Adrenal gland (tissue), 12 donors: ENCODE results near the gene KCNA2. TPM values are rescaled to one million over a fixed set of nuclear protein-coding genes. Genes with fewer than 3 reads are reported as not detected.

Experiments
- DNase-seq, 7 donors: peaks; one replicate each; pipeline ENCODE4 v3.0.0-alpha.2; 2019 to 2020
- H3K27ac ChIP-seq, 5 donors: fragments of 200-600 bp; sonication (generic) in 4 of 5; 1 replicate in 3 of 5; 2 replicates in 2 of 5; pipeline versions ENCODE4 v1.5.1 to v1.8.0; 2016 to 2020; ENCODE audit warnings: mild to moderate bottlenecking in 1 of 5
- H3K27me3 ChIP-seq: fragments of 200-600 bp; 2 replicates; pipeline ENCODE4 v1.8.0; 2021
- H3K36me3 ChIP-seq, 2 donors: fragments of 200-600 bp; replicated peaks in 1 of 2; 1 replicate in 1 of 2; 2 replicates in 1 of 2; pipeline versions ENCODE4 v1.5.1 to v1.8.0; 2018 to 2022
- H3K4me1 ChIP-seq, 2 donors: fragments of 200-600 bp; replicated peaks in 1 of 2; 1 replicate in 1 of 2; 2 replicates in 1 of 2; pipeline versions ENCODE4 v1.5.1 to v1.8.0; 2018 to 2021
- H3K4me3 ChIP-seq, 4 donors: fragments of 200-600 bp; sonication (generic) in 3 of 4; one replicate each; pipeline ENCODE4 v1.5.1; 2016 to 2018
- H3K9me3 ChIP-seq, 3 donors: fragments of 200-600 bp; sonication (generic) in 1 of 3; replicated peaks in 1 of 3; 1 replicate in 2 of 3; 2 replicates in 1 of 3; pipeline versions ENCODE4 v1.5.1 to v1.8.0; 2016 to 2021
- CTCF ChIP-seq, 6 experiments: fragments of 450-650 bp in 4 of 6; fragments of 200-600 bp in 2 of 6; sonication (generic) in 1 of 6; IDR thresholded peaks; 1 replicate in 5 of 6; 2 replicates in 1 of 6; pipeline versions ENCODE4 v1.5.1 to v1.8.0; 2016 to 2021; ENCODE audit warnings: antibody characterized with exemption in 6 of 6, mild to moderate bottlenecking in 2 of 6, moderate library complexity in 1 of 6
- POLR2A ChIP-seq, 2 donors: fragments of 450-650 bp; IDR thresholded peaks; one replicate each; pipeline ENCODE4 v1.6.1; 2017; ENCODE audit warnings: antibody characterized with exemption in 2 of 2, mild to moderate bottlenecking in 2 of 2, moderate library complexity in 1 of 2
- WGBS, 4 donors: extraction: QIAGEN DNeasy Blood & Tissue Kit in 2 of 4; methylation state at CpG; one replicate each; pipeline versions ENCODE4 v1.1.5 to v1.1.7; 2013 to 2017; 5-methylcytosine and 5-hydroxymethylcytosine counted together
- intact Hi-C, 2 donors: fragments of 100-400 bp; cut with DNase I; formaldehyde crosslinking; loops; one replicate each; pipeline versions ENCODE4 v1.14.1 to v1.15.0; 2022 to 2023
- polyA plus RNA-seq, 3 donors: library from polyadenylated mRNA; stranded (reverse); fragments of 200-250 nt in 2 of 3; fragments of 350-450 nt in 1 of 3; fragmentation: Illumina TruSeq in 1 of 3; extraction: RNeasy Lipid Tissue Mini Kit (QIAGEN cat#74804) in 1 of 3; gene quantifications; one replicate each; pipeline ENCODE4 v1.2.3, GENCODE V29; 2013 to 2014
- total RNA-seq, 9 donors: library from RNA; depleted of rRNA in 4 of 9; stranded (reverse); fragments of >200 nt in 4 of 9; fragments of 120-200 nt in 1 of 9; fragmentation: NEBNext Ultra II Directional in 1 of 9; extraction: Animal tissue kit (Norgen Biotek cat#: 25700) in 1 of 9; gene quantifications; one replicate each; pipeline versions ENCODE4 v1.1.0 to v1.2.4, GENCODE V29; 2013 to 2023
- donor health status: healthy with polysubstance abuse.
- donor health status: Bipolar disorder and iron deficiency.
- donor health status: DM: yes; HTN: yes; CAD: no.
- donor health status: DM: no; HTN: no; CAD: no.
- donor health status: DM: no; HTN: no; CAD: no.
- donor health status: DM: yes; HTN: yes; CAD: no.

The KCNA2 gene
- total and polyA plus RNA-seq, 12 donors = 0.06 to 16.9 (median 0.38) TPM; not detected in 1

- 72 to 86% (median 77%) methylated on average over 2 of the region's 2 CpGs for WGBS, 4 donors
- Histone ChIP-seq H3K4me3 (no peak overlapping the region), H3K27me3 (no peaks in the 10 kb centered on the region), H3K9me3 (no peaks in the 10 kb centered on the region), H3K4me1 (no peaks in the 10 kb centered on the region), H3K36me3 (no peaks in the 10 kb centered on the region), H3K27ac (no peak overlapping the region)
- DNase-seq = no peak
- intact Hi-C loops = no loop called here
- no peak for TF ChIP-seq CTCF (IDR thresholded peaks at IDR 0.05)
Measured at GRCh38 chr1:110596312-110596711, 9.8 kb downstream of the KCNA2 start.

- no peaks in the 10 kb centered on the region for H3K4me1 ChIP-seq
Measured at GRCh38 chr1:110595353-110595710, 10.8 kb downstream of the KCNA2 start.

GRCh38 chr1:110594456-110595352 lies 11.5 kb downstream of the KCNA2 start:
- H3K4me1 ChIP-seq = no peaks in the 10 kb centered on the region
- no peaks in the 10 kb centered on the region for H3K9me3 ChIP-seq
- no peak overlapping the region for H3K27ac ChIP-seq
- TF ChIP-seq POLR2A (IDR thresholded peaks at IDR 0.05) (no peak), CTCF (IDR thresholded peaks at IDR 0.05) (no peak)
- 59 to 66% (median 62%) methylated on average over 7 of the region's 7 CpGs for WGBS, 4 donors
- DNase-seq = no peak
- H3K36me3 ChIP-seq = no peaks in the 10 kb centered on the region
- intact Hi-C loops = no loop called here
- no peak overlapping the region for H3K4me3 ChIP-seq
- H3K27me3 ChIP-seq = no peaks in the 10 kb centered on the region

More at GRCh38 chr1:110595353-110595710, 10.8 kb downstream of the KCNA2 start:
- no peaks in the 10 kb centered on the region for H3K27me3 ChIP-seq
- H3K27ac ChIP-seq = no peak overlapping the region
- TF ChIP-seq CTCF (IDR thresholded peaks at IDR 0.05) (no peak), POLR2A (IDR thresholded peaks at IDR 0.05) (no peak)
- DNase-seq = no peak
- no peaks in the 10 kb centered on the region for H3K9me3 ChIP-seq
- no peak overlapping the region for H3K4me3 ChIP-seq
- H3K36me3 ChIP-seq = no peaks in the 10 kb centered on the region
- intact Hi-C loops = no loop called here

GRCh38 chr1:110593902-110594301 lies 12.3 kb downstream of the KCNA2 start:
- no peak for DNase-seq
- intact Hi-C loops = no loop called here
- Histone ChIP-seq H3K4me3 (no peak overlapping the region), H3K4me1 (no peaks in the 10 kb centered on the region), H3K27ac (no peak overlapping the region), H3K27me3 (no peaks in the 10 kb centered on the region), H3K9me3 (no peaks in the 10 kb centered on the region), H3K36me3 (no peaks in the 10 kb centered on the region)
- no peak for TF ChIP-seq POLR2A (IDR thresholded peaks at IDR 0.05)
- no peak for TF ChIP-seq CTCF (IDR thresholded peaks at IDR 0.05)
- WGBS, 4 donors = 64 to 74% (median 68%) methylated on average over 5 of the region's 5 CpGs
